Gastrocnemius medialis (tissue), 4 donors: ENCODE data around the gene TBC1D32. TPM values are rescaled to one million over a fixed set of nuclear protein-coding genes. Genes with fewer than 3 reads are reported as not detected.

ENCODE experiments used
- ATAC-seq, 2 donors: fragments of 150-250 bp; one replicate each; pipeline ENCODE4 v1.9.1; 2016
- DNase-seq, 2 donors: peaks; one replicate each; pipeline ENCODE4 v3.0.0-alpha.2; 2019
- H3K27ac ChIP-seq, 4 donors: fragments of 200-600 bp; sonication (generic); 1 replicate in 1 of 4; 2 replicates in 3 of 4; pipeline ENCODE4 v1.5.1; 2016 to 2018; ENCODE audit warnings: mild to moderate bottlenecking in 2 of 4, moderate library complexity in 1 of 4
- H3K27me3 ChIP-seq, 3 donors: fragments of 200-600 bp; sonication (generic) in 2 of 3; 1 replicate in 1 of 3; 2 replicates in 2 of 3; pipeline versions ENCODE4 v1.5.1 to v1.6.0; 2016 to 2019; ENCODE audit warnings: mild to moderate bottlenecking in 1 of 3, moderate library complexity in 1 of 3
- H3K36me3 ChIP-seq, 2 donors: fragments of 200-600 bp; sonication (generic) in 1 of 2; one replicate each; pipeline ENCODE4 v1.5.1; 2017 to 2018
- H3K4me1 ChIP-seq, 2 donors: fragments of 200-600 bp; sonication (generic) in 1 of 2; one replicate each; pipeline ENCODE4 v1.5.1; 2016 to 2017; ENCODE audit warnings: mild to moderate bottlenecking in 2 of 2
- H3K4me3 ChIP-seq, 4 donors: fragments of 200-600 bp; sonication (generic) in 3 of 4; 1 replicate in 1 of 4; 2 replicates in 3 of 4; pipeline ENCODE4 v1.5.1; 2016 to 2019; ENCODE audit warnings: mild to moderate bottlenecking in 2 of 4
- H3K9me3 ChIP-seq, 3 donors: fragments of 200-600 bp; sonication (generic) in 2 of 3; 1 replicate in 1 of 3; 2 replicates in 2 of 3; pipeline ENCODE4 v1.5.1; 2016 to 2019
- CTCF ChIP-seq, 5 experiments: fragments of 450-650 bp in 3 of 5; fragments of 200-600 bp in 2 of 5; sonication (generic) in 2 of 5; IDR thresholded peaks in 4 of 5; conservative IDR thresholded peaks in 1 of 5; 1 replicate in 4 of 5; 2 replicates in 1 of 5; pipeline ENCODE4 v1.5.1; 2016 to 2019; ENCODE audit warnings: antibody characterized with exemption in 5 of 5, mild to moderate bottlenecking in 3 of 5, moderate library complexity in 3 of 5
- POLR2A ChIP-seq, 2 donors: fragments of 450-650 bp; IDR thresholded peaks; one replicate each; pipeline ENCODE4 v1.6.1; 2017; ENCODE audit warnings: antibody characterized with exemption in 2 of 2, mild to moderate bottlenecking in 2 of 2, moderate library complexity in 2 of 2
- in situ Hi-C, 4 donors: fragments of 200-750 bp; cut with MboI; loops; one replicate each; pipeline versions ENCODE4 v1.15.0 to v1.8.0; 2017; ENCODE audit warnings: low sequenced_read_pairs in 4 of 4
- intact Hi-C: fragments of 100-400 bp; cut with DNase I; formaldehyde crosslinking; loops from one replicate; pipeline ENCODE4 v1.15.1; 2023; ENCODE audit warnings: low total_unique reads
- total RNA-seq, 4 donors: library from RNA; depleted of rRNA; stranded (reverse); fragments of >200 nt; gene quantifications; one replicate each; pipeline versions ENCODE4 v1.1.0 to v1.2.3, GENCODE V29; 2016

Gene TBC1D32
- total RNA-seq, 4 donors from 2014 or later = 0.07 to 1.2 (median 0.43) TPM

- intact Hi-C loops = no loop called here
- no peak overlapping the region for H3K4me3 ChIP-seq
- H3K27ac ChIP-seq = no peak overlapping the region
- in situ Hi-C loops = no loop called here
- H3K27me3 ChIP-seq = no peaks in the 10 kb centered on the region
- ATAC-seq (no peak), DNase-seq (no peak)
- H3K9me3 ChIP-seq = no peaks in the 10 kb centered on the region
- no peaks in the 10 kb centered on the region for H3K4me1 ChIP-seq
- TF ChIP-seq CTCF (IDR thresholded peaks at IDR 0.05 in 4 of 5, conservative IDR thresholded peaks at IDR 0.05 in 1 of 5) (no peak), POLR2A (IDR thresholded peaks at IDR 0.05) (no peak)
- no peaks in the 10 kb centered on the region for H3K36me3 ChIP-seq
Measured at GRCh38 chr6:121158891-121159290, 175.4 kb downstream of the TBC1D32 start.

GRCh38 chr6:121158438-121158837 is 175.8 kb downstream of the TBC1D32 start:
- Histone ChIP-seq H3K27ac (no peak overlapping the region), H3K36me3 (no peaks in the 10 kb centered on the region), H3K4me3 (no peak overlapping the region), H3K27me3 (no peaks in the 10 kb centered on the region), H3K9me3 (no peaks in the 10 kb centered on the region), H3K4me1 (no peaks in the 10 kb centered on the region)
- intact Hi-C loops = no loop called here
- ATAC-seq (no peak), DNase-seq (no peak)
- in situ Hi-C loops = no loop called here
- TF ChIP-seq POLR2A (IDR thresholded peaks at IDR 0.05) = no peak
- no peak for TF ChIP-seq CTCF (IDR thresholded peaks at IDR 0.05 in 4 of 5, conservative IDR thresholded peaks at IDR 0.05 in 1 of 5)

DNA sequence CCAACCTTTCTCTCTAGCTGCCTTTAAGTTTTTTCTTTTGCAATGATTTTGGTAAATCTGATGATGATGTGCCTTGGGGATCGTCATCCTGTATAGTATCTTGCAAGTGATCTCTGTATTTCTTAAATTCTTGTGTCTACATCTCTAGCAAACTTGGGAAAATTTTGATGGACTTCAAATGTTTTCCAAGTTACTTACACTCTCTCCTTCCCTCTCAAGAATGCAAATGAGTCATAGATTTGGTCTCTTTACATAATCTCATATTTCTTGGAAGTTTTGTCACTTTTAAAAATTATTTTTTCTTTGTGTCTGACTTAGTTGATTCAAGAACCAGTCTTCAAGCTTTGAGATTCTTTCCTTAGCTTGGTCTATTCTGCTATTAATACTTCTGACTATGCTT is 176.4 kb downstream of the TBC1D32 start:
- ATAC-seq = no peak
- in situ Hi-C loops = no loop called here
- intact Hi-C loops = no loop called here

GRCh38 chr6:121143476-121143875 is 190.8 kb downstream of the TBC1D32 start:
- Histone ChIP-seq H3K4me1 (no peaks in the 10 kb centered on the region), H3K27me3 (no peaks in the 10 kb centered on the region), H3K4me3 (no peak overlapping the region), H3K27ac (no peak overlapping the region), H3K9me3 (no peaks in the 10 kb centered on the region), H3K36me3 (no peaks in the 10 kb centered on the region)
- DNase-seq (no peak), ATAC-seq (no peak)
- in situ Hi-C loops (no loop called here), intact Hi-C loops (no loop called here)
- no peak for TF ChIP-seq POLR2A (IDR thresholded peaks at IDR 0.05)

More for the DNA sequence above, 176.4 kb downstream of the TBC1D32 start:
- Histone ChIP-seq H3K36me3 (no peaks in the 10 kb centered on the region), H3K27me3 (no peaks in the 10 kb centered on the region), H3K4me1 (no peaks in the 10 kb centered on the region), H3K4me3 (no peak overlapping the region), H3K9me3 (no peaks in the 10 kb centered on the region), H3K27ac (no peak overlapping the region)
- DNase-seq = no peak
- no peak for TF ChIP-seq POLR2A (IDR thresholded peaks at IDR 0.05)
- TF ChIP-seq CTCF (IDR thresholded peaks at IDR 0.05 in 4 of 5, conservative IDR thresholded peaks at IDR 0.05 in 1 of 5) = no peak

DNA sequence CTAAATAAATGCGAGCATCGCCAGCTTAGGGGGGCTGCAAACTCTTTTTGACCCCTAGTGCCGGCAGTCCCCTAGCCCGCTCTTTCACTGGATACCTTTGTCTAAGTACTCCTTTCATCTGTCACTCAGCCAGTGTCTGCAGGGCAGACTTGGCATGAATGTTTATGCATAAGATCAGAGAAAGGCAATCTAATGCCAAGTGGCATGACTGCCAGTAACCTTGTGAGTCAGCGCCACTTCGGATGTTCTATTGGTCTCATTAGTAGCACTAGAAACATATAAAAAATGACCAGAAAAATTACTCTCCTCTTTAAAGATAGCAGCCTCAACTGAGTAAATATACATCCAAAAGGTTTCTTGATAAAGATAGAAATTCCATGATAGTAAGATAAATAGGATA is 192.2 kb downstream of the TBC1D32 start:
- intact Hi-C loops (no loop called here), in situ Hi-C loops (no loop called here)
- DNase-seq = no peak
- H3K36me3 ChIP-seq = no peaks in the 10 kb centered on the region
- H3K9me3 ChIP-seq = no peaks in the 10 kb centered on the region
- H3K4me1 ChIP-seq = no peaks in the 10 kb centered on the region
- no peaks in the 10 kb centered on the region for H3K27me3 ChIP-seq
- ATAC-seq = no peak
- TF ChIP-seq POLR2A (IDR thresholded peaks at IDR 0.05) = no peak
- no peak for TF ChIP-seq CTCF (IDR thresholded peaks at IDR 0.05 in 4 of 5, conservative IDR thresholded peaks at IDR 0.05 in 1 of 5)
- no peak overlapping the region for H3K4me3 ChIP-seq
- H3K27ac ChIP-seq = no peak overlapping the region
